Ascending aorta (tissue), 2 donors: ENCODE measurements around the gene PMPCA. TPM values are rescaled to one million over a fixed set of nuclear protein-coding genes. Genes with fewer than 3 reads are reported as not detected.

Source experiments
- DNase-seq, 2 donors: peaks; one replicate each; pipeline ENCODE4 v3.0.0-alpha.2; 2019; ENCODE audit warnings: low spot score in 2 of 2
- H3K27ac ChIP-seq, 2 donors: fragments of 200-600 bp; sonication (generic); one replicate each; pipeline ENCODE4 v1.5.1; 2016 to 2017; ENCODE audit warnings: mild to moderate bottlenecking in 1 of 2
- H3K27me3 ChIP-seq: fragments of 200-600 bp; sonication (generic); one replicate; pipeline ENCODE4 v1.5.1; 2017
- H3K36me3 ChIP-seq, 2 donors: fragments of 200-600 bp; sonication (generic); one replicate each; pipeline ENCODE4 v1.5.1; 2016
- H3K4me1 ChIP-seq, 2 donors: fragments of 200-600 bp; sonication (generic); one replicate each; pipeline ENCODE4 v1.5.1; 2016 to 2017; ENCODE audit warnings: mild to moderate bottlenecking in 1 of 2
- H3K4me3 ChIP-seq, 2 donors: fragments of 200-600 bp; sonication (generic); one replicate each; pipeline ENCODE4 v1.5.1; 2016 to 2017; ENCODE audit warnings: mild to moderate bottlenecking in 1 of 2
- H3K9me3 ChIP-seq, 2 donors: fragments of 200-600 bp; sonication (generic); one replicate each; pipeline ENCODE4 v1.5.1; 2016
- intact Hi-C: fragments of 100-400 bp; cut with DNase I; formaldehyde crosslinking; loops from one replicate; pipeline ENCODE4 v1.15.1; 2023
- total RNA-seq: library from RNA; depleted of rRNA; stranded (reverse); fragments of >200 nt; gene quantifications from one replicate; pipeline ENCODE4 v1.1.0, GENCODE V29; 2016
- TF ChIP-seq, protein P1 (sequence below), 3 experiments: fragments of 200-600 bp in 2 of 3; fragments of 450-650 bp in 1 of 3; sonication (generic) in 2 of 3; IDR thresholded peaks; one replicate each; pipeline ENCODE4 v1.5.1; 2016 to 2019; ENCODE audit warnings: antibody characterized with exemption in 3 of 3, mild to moderate bottlenecking in 1 of 3, moderate library complexity in 1 of 3

PMPCA gene
- total RNA-seq, 1 donor from 2014 or later = 69.1 TPM

DNA sequence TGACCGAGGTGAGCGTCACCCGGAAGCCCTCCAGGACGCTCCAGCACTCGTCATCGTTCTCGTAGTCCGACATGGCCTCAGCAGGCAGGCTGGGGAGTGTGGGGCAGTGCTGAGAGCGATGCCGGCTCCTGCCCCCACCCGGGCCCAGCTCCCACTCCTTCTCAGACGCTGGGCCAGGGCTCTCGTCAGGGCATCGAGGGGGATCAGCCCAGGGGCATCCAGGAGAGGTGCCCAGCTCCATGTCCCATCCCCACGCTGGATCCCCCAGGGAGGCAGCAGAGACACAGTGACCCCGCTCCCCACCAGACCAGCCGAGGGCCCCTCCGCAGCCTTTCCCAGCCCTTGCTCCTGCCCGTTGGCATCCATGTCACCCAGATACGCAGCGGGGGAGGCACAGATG, 38.5 kb upstream of the PMPCA start:
- TF ChIP-seq, protein P1, sequence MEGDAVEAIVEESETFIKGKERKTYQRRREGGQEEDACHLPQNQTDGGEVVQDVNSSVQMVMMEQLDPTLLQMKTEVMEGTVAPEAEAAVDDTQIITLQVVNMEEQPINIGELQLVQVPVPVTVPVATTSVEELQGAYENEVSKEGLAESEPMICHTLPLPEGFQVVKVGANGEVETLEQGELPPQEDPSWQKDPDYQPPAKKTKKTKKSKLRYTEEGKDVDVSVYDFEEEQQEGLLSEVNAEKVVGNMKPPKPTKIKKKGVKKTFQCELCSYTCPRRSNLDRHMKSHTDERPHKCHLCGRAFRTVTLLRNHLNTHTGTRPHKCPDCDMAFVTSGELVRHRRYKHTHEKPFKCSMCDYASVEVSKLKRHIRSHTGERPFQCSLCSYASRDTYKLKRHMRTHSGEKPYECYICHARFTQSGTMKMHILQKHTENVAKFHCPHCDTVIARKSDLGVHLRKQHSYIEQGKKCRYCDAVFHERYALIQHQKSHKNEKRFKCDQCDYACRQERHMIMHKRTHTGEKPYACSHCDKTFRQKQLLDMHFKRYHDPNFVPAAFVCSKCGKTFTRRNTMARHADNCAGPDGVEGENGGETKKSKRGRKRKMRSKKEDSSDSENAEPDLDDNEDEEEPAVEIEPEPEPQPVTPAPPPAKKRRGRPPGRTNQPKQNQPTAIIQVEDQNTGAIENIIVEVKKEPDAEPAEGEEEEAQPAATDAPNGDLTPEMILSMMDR (IDR thresholded peaks at IDR 0.05) = no peak
- H3K27me3 ChIP-seq = no peaks in the 10 kb centered on the region
- H3K27ac ChIP-seq = no peak overlapping the region
- H3K4me1 ChIP-seq = no peaks in the 10 kb centered on the region
- H3K36me3 ChIP-seq = no peaks in the 10 kb centered on the region
- DNase-seq = no peak
- no peak overlapping the region for H3K4me3 ChIP-seq
- no peaks in the 10 kb centered on the region for H3K9me3 ChIP-seq
- intact Hi-C loops = no loop called here

DNA sequence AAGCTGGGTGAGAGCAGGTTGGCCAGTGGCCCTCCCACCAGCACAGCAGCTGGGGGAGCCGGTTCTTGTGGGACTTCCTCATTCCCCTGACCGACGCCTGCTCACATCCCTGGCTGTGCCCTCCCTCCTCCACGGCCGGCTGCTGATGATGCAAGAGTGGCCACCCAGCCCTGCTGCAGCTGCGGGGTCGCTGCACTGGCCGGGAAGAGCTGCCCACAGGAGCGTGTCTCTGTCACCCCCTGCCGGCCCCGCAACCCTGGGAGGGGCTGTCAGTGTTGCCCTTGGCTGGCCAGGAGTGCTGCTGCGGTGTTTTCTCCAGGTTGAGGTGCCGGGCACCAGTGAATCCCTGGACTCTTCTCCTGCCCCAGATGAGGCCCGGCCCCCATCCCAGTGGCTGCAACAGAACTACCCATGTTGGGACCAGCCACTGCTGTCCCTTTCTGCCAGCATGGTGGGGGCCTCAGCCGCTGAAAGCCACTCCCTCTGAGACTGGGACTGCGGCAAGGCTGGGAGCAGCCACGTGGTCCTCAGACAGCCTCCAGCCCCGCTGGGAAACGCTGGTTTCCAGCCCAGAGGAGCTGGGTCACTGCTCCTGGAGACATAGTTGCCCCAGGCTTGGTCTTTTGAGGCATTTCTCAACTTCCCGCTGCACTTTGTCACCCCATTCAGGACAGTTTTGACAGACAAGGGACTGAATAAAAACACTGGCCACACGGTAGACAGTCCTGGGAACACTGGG, 37.7 kb upstream of the PMPCA start:
- H3K36me3 ChIP-seq = no peaks in the 10 kb centered on the region
- peak in 1 of 2 donors; percentile 80 for DNase-seq
- intact Hi-C loops = no loop called here
- H3K27ac ChIP-seq = peak overlapping the region in 1 of 2 donors; percentile 13
- H3K4me1 ChIP-seq = no peaks in the 10 kb centered on the region
- TF ChIP-seq, protein P1 (IDR thresholded peaks at IDR 0.05) = no peak
- no peaks in the 10 kb centered on the region for H3K9me3 ChIP-seq
- H3K4me3 ChIP-seq = peak overlapping the region; percentile 25 to 41
- H3K27me3 ChIP-seq = no peaks in the 10 kb centered on the region

DNA sequence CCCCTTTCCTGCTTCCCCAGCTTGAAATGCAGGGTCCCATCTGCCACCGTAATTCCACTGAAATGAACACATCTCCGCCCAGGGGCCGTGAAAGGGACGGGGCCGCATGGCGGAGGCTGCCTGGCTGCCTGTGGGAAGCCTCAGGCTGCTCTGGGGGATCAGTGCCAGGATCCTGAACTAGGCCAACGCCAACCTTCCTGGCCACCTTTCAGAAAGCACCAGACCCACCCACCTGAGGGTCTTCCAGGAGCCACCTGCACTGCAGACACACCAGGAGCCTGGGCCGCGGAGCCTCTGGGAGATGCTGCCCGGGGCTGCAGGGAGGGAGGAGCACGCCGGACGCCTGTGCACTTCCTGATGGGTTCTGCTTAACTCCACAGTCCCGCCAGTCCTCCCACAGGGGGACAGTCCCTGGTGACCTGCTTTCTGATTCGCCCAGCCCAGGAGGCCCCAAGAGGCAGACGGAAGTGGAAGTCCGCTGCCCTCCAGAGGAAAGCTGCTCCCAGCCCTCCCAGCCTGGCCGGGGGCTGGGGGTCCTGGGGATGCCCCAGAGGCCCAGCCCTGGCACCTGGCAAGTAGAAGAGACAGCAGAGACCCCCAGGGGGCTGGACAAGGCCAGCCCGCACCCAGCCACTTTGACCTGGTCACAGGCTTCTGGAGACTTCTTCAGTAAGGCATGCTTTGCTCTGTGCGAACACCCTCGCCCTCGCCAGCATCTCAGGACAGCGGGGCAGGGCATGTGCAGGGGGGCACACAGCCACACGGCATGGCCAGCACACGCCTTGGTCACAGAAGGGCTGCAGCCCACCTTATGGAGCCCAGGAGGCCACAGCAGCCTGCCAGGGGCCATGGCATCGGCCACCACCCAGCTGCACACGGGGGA, 36.9 kb upstream of the PMPCA start, which contains the start of gene CARD9:
TSS of gene CARD9 (minus strand) at position 370 of the 883 bp plus-strand sequence. CDS start 1,591 bp downstream, outside the sequence.
- no peak for DNase-seq
- TF ChIP-seq, protein P1 (IDR thresholded peaks at IDR 0.05) = no peak
- Histone ChIP-seq H3K27ac (peak within 1 kb of the TSS in 1 of 2 donors; percentile 13), H3K4me1 (no peaks in the 10 kb centered on the region), H3K9me3 (no peaks in the 10 kb centered on the region), H3K36me3 (peaks cover 0 to 6% of the 10 kb centered on the region in 2 donors), H3K27me3 (no peaks in the 10 kb centered on the region), H3K4me3 (peak within 1 kb of the TSS; percentile 25 to 41)
- intact Hi-C loops = no loop called here

DNA sequence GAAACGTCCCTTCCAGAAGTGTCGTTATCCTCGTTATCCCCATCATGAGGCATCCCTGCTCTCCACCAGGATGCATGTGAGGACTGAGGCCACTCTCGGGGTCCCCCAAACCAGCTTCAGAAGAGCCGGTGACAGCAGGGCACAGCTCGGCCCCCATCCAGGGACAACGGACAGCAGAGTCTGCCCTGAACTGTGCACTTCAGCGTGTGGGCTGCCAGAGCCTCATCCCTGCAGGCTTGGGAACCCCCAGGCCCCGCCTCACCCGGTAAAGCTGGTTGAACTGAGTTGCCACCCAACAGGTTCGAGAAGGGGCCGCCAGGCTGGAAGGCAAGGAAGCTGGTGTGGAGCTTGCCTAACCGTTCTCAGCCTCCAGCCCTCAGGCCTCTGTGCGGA, 36.3 kb upstream of the PMPCA start:
- Histone ChIP-seq H3K27ac (no peak overlapping the region), H3K27me3 (no peaks in the 10 kb centered on the region), H3K4me1 (no peaks in the 10 kb centered on the region), H3K36me3 (peaks cover 0 to 13% of the 10 kb centered on the region in 2 donors), H3K9me3 (no peaks in the 10 kb centered on the region), H3K4me3 (no peak overlapping the region)
- TF ChIP-seq, protein P1 (IDR thresholded peaks at IDR 0.05) = no peak
- intact Hi-C loops = no loop called here
- DNase-seq = no peak

DNA sequence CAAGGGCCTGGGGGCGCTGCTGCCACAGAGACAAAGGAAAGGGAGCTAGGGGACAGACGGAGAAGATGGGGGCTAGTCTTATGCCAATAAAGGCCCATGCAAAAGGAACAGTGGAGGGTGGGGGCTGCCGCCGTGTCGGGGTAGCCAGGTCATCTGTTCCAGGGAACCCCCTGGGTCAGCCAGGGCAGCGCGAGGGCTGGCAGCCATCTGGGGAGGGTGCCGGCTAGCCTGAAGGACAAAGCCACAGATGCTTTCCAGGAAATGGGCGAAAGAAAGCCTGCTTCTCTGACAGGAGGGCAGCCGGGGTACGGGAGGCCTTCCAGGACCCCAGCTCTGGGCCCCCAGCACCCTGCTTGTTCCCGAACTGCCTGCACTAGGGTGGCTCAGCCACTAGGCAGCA, 35.4 kb upstream of the PMPCA start:
- Histone ChIP-seq H3K36me3 (peaks cover 8 to 20% of the 10 kb centered on the region in 2 donors), H3K27me3 (no peaks in the 10 kb centered on the region), H3K9me3 (no peaks in the 10 kb centered on the region)

More for the DNA sequence above, 35.4 kb upstream of the PMPCA start:
- DNase-seq = no peak
- H3K4me1 ChIP-seq = no peaks in the 10 kb centered on the region
- H3K4me3 ChIP-seq = no peak overlapping the region
- intact Hi-C loops = no loop called here
- H3K27ac ChIP-seq = no peak overlapping the region
- TF ChIP-seq, protein P1 (IDR thresholded peaks at IDR 0.05) = no peak
